Measurements from ENCODE around the gene ABHD17C.

The ABHD17C gene

DNA sequence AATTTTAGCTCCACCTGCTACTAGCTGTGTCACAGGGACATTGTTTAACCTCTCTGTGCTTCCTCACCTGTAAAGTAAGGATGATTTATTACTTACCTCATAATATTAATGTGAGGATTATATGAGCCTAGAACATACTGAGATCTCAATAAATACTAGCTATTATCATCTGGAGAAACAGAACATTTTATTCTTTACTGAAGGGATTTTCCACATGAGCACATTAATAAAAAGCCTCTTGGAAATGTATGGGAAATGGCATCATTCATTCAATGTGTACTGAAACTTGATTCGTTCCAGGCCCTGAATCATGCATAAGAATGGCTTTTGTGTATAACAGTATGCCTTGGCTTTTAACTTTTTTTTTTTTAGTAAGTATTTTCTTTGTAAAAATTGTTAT, 73.0 kb downstream of the ABHD17C start:
- no peak for DNase-seq

DNA sequence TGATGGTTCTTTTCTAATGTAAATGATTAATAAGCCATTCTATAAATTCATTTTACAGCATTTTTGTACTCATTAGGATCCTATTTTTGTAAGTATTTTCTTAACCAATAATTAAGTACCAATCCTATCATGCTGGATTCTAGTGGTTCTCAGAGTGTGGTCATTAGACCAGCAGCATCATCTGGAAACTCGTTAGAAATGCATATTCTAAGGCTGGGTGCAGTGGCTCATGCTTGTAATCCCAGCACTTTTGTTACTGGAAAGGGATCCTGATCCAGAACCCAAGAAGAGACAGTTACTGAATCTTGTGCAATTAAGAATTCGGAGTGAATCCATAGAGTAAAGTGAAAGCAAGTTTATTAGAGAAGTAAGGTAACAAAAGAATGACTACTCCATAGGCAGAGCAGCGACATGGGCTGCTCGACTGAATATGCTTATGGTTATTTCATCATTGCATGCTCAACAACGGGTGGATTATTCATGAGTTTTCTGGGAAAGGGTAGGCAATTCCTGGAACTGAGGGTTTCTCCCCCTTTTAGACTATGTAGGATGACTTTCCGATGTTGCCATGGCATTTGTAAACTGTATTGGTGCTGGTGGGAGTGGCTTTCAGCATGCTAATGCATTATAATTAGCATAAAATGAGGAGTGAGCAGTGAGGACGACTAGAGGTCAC, 74.2 kb downstream of the ABHD17C start:
- H3K4me1 Mint-ChIP-seq (ENCODE audit: low read depth in 2 of 2): peaks cover 1 to 11% of the 10 kb centered on the region in 2 donors
- ATAC-seq (replicated peaks) (no peak), DNase-seq (no peak)
- peaks cover 6 to 27% of the 10 kb centered on the region in 2 donors for H3K27me3 Mint-ChIP-seq
- H3K9me3 Mint-ChIP-seq: no peaks in the 10 kb centered on the region
- H3K4me3 Mint-ChIP-seq: no peak overlapping the region
- no peaks in the 10 kb centered on the region for H3K36me3 Mint-ChIP-seq (ENCODE audit: insufficient read depth)
- no peak overlapping the region for H3K27ac Mint-ChIP-seq

More for the DNA sequence above, 73.0 kb downstream of the ABHD17C start:
- peaks cover 1 to 11% of the 10 kb centered on the region in 2 donors for H3K4me1 Mint-ChIP-seq (ENCODE audit: low read depth in 2 of 2)
- H3K27me3 Mint-ChIP-seq: peaks cover 6 to 27% of the 10 kb centered on the region in 2 donors
- no peak overlapping the region for H3K27ac Mint-ChIP-seq
- no peak overlapping the region for H3K4me3 Mint-ChIP-seq
- H3K36me3 Mint-ChIP-seq (ENCODE audit: insufficient read depth): no peaks in the 10 kb centered on the region
- H3K9me3 Mint-ChIP-seq: no peaks in the 10 kb centered on the region
- no peak for ATAC-seq (replicated peaks)

DNA sequence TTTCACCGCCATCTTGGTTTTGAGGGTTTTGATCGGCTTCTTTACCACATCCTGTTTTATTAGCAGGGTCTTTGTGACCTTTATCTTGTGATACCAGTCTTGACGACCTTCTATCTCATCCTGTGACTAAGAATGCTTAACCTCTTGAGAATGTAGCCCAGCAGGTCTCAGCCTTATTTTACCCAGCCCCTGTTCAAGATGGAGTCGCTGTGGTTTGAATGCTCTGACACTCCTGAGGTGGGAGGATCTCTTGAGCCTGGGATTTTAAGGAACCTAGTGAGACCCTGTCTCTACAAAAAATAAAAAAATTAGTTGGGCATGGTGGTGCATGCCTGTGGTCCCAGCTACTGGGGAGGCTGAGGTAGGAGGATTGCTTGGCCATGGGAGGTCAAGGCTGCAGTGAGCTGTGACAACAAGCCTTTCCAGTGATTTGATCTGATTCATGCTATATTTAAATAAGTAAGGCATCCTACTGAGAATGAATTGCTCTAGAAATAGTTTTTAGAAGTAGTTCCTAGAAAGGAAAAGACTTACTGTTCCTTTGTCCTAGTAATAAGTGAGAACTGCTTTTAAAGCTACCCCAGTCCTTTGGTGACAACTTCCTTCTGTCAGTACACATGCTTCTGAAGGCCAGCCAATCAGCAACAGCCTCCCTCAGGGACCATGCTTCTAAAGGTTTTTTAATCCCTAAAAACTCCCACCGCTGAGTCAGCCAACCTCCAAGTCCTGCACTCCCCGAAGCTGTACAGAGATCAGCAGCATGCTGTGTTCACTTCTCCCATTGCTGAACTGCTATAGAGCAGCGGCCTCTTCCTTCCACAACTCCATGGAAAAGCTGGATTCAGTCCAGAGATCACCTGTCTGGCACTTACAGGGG, 75.0 kb downstream of the ABHD17C start:
- no peak overlapping the region for H3K27ac Mint-ChIP-seq
- DNase-seq: no peak
- H3K4me3 Mint-ChIP-seq: no peak overlapping the region
- no peaks in the 10 kb centered on the region for H3K9me3 Mint-ChIP-seq
- H3K4me1 Mint-ChIP-seq (ENCODE audit: low read depth in 2 of 2): peaks cover 1 to 11% of the 10 kb centered on the region in 2 donors
- peaks cover 6 to 27% of the 10 kb centered on the region in 2 donors for H3K27me3 Mint-ChIP-seq
- no peaks in the 10 kb centered on the region for H3K36me3 Mint-ChIP-seq (ENCODE audit: insufficient read depth)
- ATAC-seq (replicated peaks): no peak

DNA sequence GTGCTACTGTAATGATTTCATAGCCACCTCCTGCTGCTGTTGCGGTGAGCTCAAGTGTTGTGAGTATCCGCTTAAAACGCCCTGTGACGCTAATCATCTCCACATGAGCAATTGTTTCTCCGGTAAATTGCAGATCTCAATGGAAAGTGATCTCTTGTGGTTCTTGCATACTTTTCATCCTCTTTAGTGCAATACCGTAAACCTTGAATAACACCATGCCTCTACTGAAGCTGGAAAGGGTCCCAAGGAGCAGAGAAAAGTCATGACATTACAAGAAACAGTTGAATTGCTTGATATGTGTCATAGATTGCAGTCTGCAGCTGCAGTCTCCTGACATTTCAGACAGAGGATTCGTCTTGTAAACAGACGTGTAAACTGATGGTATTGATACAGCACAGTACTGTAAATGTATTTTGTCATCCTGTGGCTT, 78.0 kb downstream of the ABHD17C start:
- H3K9me3 Mint-ChIP-seq: no peaks in the 10 kb centered on the region
- ATAC-seq (replicated peaks) (no peak), DNase-seq (no peak)
- H3K36me3 Mint-ChIP-seq (ENCODE audit: insufficient read depth): no peaks in the 10 kb centered on the region
- H3K4me3 Mint-ChIP-seq: no peak overlapping the region
- peaks cover 16 to 46% of the 10 kb centered on the region in 2 donors for H3K27me3 Mint-ChIP-seq
- no peak overlapping the region for H3K27ac Mint-ChIP-seq
- H3K4me1 Mint-ChIP-seq (ENCODE audit: low read depth in 2 of 2): peaks cover 1 to 11% of the 10 kb centered on the region in 2 donors

DNA sequence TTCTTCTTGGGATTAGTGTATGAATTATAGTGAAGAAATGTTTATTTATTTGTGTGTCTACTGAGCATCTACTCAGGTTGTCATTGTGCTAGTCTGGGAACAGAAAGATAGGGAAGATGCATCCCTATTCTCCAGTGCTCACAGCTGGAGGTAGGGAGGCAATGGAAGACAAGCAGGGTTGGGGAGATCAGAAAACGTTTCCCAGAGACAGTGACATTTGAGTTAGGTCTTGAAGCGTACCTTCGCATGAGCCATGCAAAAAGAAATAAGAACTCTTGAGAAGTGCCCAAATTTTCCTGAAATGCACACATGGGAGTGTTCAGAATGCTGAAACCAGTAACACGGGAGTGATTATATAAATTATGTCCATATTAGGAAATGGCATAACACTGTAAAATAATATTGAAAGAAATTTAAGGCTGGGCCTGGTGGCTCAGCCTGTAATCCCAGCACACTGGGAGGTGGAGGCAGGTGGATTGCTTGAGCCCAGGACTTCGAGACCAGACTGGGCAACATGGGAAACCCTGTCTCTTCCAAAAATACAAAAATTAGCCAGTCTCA, 78.8 kb downstream of the ABHD17C start:
- ATAC-seq (replicated peaks) (no peak), DNase-seq (no peak)
- H3K27ac Mint-ChIP-seq: no peak overlapping the region
- H3K4me1 Mint-ChIP-seq (ENCODE audit: low read depth in 2 of 2): peaks cover 1 to 11% of the 10 kb centered on the region in 2 donors
- no peak overlapping the region for H3K4me3 Mint-ChIP-seq
- H3K9me3 Mint-ChIP-seq: no peaks in the 10 kb centered on the region
- H3K36me3 Mint-ChIP-seq (ENCODE audit: insufficient read depth): no peaks in the 10 kb centered on the region
- H3K27me3 Mint-ChIP-seq: peaks cover 20 to 50% of the 10 kb centered on the region in 2 donors

DNA sequence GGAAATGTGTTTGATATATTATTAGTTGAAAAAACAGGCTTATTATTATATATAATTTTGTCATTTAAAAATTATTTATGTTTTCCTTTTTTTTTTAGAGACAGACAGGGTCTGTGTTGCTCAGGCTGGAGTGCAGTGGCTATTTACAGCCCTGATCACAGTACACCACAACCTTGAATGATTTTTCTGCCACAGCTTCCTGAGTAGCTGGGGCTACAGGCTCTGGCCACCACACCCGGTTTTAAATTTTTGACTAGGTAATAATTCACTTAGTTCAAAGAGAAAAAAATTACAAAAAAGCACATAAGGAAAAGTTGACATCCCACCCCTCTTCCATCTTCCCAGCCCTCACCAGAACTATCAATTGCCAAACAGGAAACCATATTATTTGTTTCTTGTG, 79.4 kb downstream of the ABHD17C start:
- no peak for DNase-seq

DNA sequence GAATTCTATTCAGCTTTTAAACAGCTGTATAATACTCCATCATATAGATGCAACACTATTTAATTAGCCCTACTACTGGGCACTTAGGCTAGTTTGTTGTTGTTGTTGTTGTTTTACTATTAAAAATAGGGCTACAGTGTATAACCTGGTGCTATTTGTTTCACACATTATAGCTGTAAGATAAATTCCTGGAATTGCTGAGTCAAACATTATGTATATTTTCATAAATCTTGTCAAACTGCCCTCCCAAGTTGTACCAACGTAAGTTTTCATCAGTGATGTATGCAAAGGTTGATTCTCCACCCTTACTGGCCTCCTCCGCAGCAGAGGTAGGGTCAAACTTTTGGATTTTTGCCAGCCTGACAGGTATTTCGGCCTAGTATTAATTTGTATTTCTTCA, 80.2 kb downstream of the ABHD17C start:
- no peak overlapping the region for H3K27ac Mint-ChIP-seq
- H3K36me3 Mint-ChIP-seq (ENCODE audit: insufficient read depth): peaks cover 3% of the 10 kb centered on the region
- H3K4me1 Mint-ChIP-seq (ENCODE audit: low read depth in 2 of 2): peaks cover under 1 to 6% of the 10 kb centered on the region in 2 donors
- DNase-seq (no peak), ATAC-seq (replicated peaks) (no peak)
- H3K27me3 Mint-ChIP-seq: peaks cover 29 to 49% of the 10 kb centered on the region in 2 donors
- H3K9me3 Mint-ChIP-seq: no peaks in the 10 kb centered on the region
- H3K4me3 Mint-ChIP-seq: no peak overlapping the region

More for the DNA sequence above, 79.4 kb downstream of the ABHD17C start:
- no peaks in the 10 kb centered on the region for H3K9me3 Mint-ChIP-seq
- H3K27ac Mint-ChIP-seq: no peak overlapping the region
- H3K36me3 Mint-ChIP-seq (ENCODE audit: insufficient read depth): no peaks in the 10 kb centered on the region
- ATAC-seq (replicated peaks): no peak
- no peak overlapping the region for H3K4me3 Mint-ChIP-seq
- peaks cover 21 to 49% of the 10 kb centered on the region in 2 donors for H3K27me3 Mint-ChIP-seq
- peaks cover 1 to 9% of the 10 kb centered on the region in 2 donors for H3K4me1 Mint-ChIP-seq (ENCODE audit: low read depth in 2 of 2)

DNA sequence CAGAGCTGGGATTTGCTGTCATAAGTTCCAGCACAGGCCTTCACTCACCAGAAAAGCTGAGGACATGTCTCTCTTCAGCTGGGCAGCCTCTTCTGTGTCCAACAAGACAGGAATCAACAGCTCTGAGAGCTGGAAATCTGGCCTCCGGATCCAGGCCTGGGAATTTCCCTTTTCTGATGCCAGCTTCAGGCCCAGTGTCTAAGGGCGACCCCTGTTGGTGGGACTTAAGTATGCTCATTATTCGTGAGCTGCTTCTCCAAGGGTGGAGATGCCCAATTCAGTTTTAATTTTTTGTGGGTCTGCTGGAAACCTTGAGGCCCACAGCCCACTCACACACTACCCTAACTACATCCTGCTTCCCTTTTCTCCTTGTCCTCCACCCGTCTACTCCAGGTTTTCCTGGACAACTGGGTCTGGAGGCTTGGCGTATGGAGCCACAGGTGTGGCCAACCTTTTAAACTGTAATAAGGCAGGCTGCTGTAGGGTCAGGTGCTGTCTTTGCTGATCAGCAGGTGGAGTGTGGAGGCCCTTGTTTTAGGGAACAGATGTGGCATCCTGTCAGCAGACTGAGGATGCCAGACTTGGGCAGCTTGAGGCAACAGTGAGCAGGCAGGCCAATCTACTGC, 81.4 kb downstream of the ABHD17C start:
- peaks cover 0 to 6% of the 10 kb centered on the region in 2 donors for H3K4me1 Mint-ChIP-seq (ENCODE audit: low read depth in 2 of 2)
- ATAC-seq (replicated peaks): peak; percentile 59
- H3K27ac Mint-ChIP-seq: no peak overlapping the region

DNA sequence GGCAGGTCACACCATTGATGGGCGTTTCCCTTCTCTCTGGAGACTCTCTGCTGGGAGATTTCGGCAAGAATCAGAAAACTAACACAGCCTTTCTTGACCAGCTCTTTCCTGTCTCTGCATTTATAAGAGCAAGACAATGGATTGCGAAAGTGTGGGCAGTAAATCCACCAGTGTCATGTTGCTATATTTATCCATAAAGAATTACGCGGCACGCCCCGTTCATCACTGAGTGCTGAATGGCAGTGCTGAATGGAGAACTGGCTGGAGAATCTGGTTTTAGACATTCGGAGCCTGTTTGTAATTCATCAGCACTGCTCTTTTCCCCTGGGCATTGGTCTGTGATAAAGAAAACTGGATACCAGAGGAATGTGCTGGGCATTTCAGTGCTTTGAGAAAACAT, 82.0 kb downstream of the ABHD17C start:
- Mint-ChIP-seq H3K27ac (no peak overlapping the region), H3K36me3 (ENCODE audit: insufficient read depth) (peaks cover 3% of the 10 kb centered on the region), H3K27me3 (peaks cover 41 to 52% of the 10 kb centered on the region in 2 donors), H3K4me3 (no peak overlapping the region), H3K4me1 (ENCODE audit: low read depth in 2 of 2) (peaks cover 0 to 6% of the 10 kb centered on the region in 2 donors), H3K9me3 (no peaks in the 10 kb centered on the region)
- ATAC-seq (replicated peaks): no peak
- no peak for DNase-seq

More for the DNA sequence above, 81.4 kb downstream of the ABHD17C start:
- DNase-seq: peak; percentile 56 to 67 (median 62)
- H3K4me3 Mint-ChIP-seq: no peak overlapping the region
- H3K27me3 Mint-ChIP-seq: peaks cover 37 to 51% of the 10 kb centered on the region in 2 donors
- peaks cover 3% of the 10 kb centered on the region for H3K36me3 Mint-ChIP-seq (ENCODE audit: insufficient read depth)
- no peaks in the 10 kb centered on the region for H3K9me3 Mint-ChIP-seq

DNA sequence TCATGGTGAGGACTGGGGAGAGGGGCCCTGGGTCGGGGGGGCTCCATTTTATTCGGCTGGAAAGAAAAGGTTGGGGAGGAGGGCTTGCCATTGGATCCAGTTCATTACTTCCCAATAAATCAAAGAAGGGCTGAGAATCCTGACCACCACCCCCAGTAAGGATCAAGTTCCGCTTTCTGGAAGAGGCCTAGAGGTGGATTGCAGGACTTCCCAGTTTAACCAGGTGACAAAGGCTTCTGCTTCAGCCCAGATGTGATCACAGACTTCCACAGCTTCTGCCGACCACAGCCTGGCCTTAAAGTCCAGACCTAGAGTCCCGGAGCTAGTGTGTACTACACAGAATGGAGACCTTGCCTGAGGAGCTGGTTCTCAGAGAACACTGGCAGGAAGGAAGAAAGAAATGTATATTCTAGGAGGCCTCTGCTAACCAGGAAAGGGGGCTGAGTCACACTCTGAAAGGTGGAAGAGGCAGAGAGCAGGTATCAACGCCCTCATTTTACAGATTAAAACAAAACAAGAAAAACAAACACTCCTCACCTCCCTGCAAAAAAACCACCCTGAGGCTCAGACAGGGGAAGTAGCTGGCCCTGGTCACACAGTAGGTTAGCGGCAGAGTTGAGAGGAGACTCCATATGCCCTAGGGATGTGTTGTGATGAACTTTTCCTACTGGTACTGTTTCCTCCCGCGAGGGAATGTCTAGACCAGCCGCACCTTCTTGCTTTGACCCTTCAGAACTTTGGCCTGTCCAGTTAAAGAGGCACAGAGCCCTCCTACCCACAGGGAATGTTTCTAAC, 82.9 kb downstream of the ABHD17C start:
- H3K36me3 Mint-ChIP-seq (ENCODE audit: insufficient read depth): peaks cover 3% of the 10 kb centered on the region
- no peaks in the 10 kb centered on the region for H3K9me3 Mint-ChIP-seq
- peak overlapping the region in 1 of 2 donors; percentile 17 for H3K4me3 Mint-ChIP-seq
- H3K27ac Mint-ChIP-seq: no peak overlapping the region
- H3K4me1 Mint-ChIP-seq (ENCODE audit: low read depth in 2 of 2): peaks cover 0 to 6% of the 10 kb centered on the region in 2 donors
- H3K27me3 Mint-ChIP-seq: peaks cover 47 to 61% of the 10 kb centered on the region in 2 donors
- ATAC-seq (replicated peaks): no peak
- DNase-seq: no peak

DNA sequence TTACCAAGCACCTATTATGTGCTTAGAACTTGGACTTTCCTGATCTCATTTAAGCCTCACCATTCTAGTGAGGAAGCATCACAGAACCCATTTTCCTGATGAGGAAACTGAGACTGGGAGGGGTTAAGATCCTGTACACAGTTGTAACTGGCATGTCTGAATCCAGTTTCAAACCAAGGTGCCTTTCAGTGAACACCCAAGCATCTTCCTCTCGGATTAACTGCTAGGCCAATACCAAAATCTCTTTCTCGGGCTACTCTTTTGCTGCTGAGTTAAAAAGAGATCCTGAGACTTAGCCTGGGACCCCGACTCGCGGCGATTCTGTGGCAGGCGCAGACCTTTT, 83.5 kb downstream of the ABHD17C start:
- Mint-ChIP-seq H3K9me3 (no peaks in the 10 kb centered on the region), H3K4me1 (ENCODE audit: low read depth in 2 of 2) (peaks cover 0 to 6% of the 10 kb centered on the region in 2 donors), H3K27ac (no peak overlapping the region), H3K27me3 (peaks cover 47 to 67% of the 10 kb centered on the region in 2 donors), H3K4me3 (no peak overlapping the region), H3K36me3 (ENCODE audit: insufficient read depth) (peaks cover 3% of the 10 kb centered on the region)
- no peak for ATAC-seq (replicated peaks)
- no peak for DNase-seq

DNA sequence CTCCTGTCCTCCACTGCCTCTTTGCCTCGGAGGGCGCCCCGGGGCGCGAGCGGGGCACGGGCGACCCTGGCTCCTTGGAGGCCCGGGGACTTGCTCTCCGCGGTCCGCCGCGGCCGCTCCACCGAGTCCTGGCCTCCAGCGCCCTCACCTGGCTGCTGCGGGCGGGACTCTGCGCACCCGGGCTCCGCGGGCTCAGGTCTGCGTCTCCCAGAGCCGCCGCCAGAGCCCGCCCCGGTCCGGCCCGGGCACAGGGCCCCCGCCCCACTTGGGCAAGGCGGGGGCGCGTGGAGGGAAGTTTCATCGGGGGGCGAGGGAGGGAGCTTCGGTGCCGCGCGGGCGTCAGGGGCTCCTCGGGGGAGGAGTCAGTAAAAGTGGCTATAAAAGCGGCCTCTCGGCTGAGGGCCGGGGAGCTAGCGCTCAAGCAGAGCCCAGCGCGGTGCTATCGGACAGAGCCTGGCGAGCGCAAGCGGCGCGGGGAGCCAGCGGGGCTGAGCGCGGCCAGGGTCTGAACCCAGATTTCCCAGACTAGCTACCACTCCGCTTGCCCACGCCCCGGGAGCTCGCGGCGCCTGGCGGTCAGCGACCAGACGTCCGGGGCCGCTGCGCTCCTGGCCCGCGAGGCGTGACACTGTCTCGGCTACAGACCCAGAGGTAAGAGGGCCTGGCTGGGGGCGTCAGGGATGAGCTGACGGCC, 84.0 kb downstream of the ABHD17C start, which contains the start of gene CEMIP:
Gene CEMIP (plus strand): TSS at position 407 of the 694 bp plus-strand sequence. CDS start 94,510 bp downstream, outside the sequence.
- no peaks in the 10 kb centered on the region for H3K9me3 Mint-ChIP-seq
- H3K36me3 Mint-ChIP-seq (ENCODE audit: insufficient read depth): peaks cover 3% of the 10 kb centered on the region
- H3K4me1 Mint-ChIP-seq (ENCODE audit: low read depth in 2 of 2): peaks cover 0 to 6% of the 10 kb centered on the region in 2 donors

More for the DNA sequence above, 84.0 kb downstream of the ABHD17C start, which contains the start of gene CEMIP:
- Mint-ChIP-seq H3K27me3 (peaks cover 47 to 72% of the 10 kb centered on the region in 2 donors), H3K27ac (no peak within 1 kb of the TSS), H3K4me3 (peak within 1 kb of the TSS in 1 of 2 donors; percentile 47)
- DNase-seq: peak in 2 of 3 experiments; percentile 18 to 30
- peak; percentile 55 for ATAC-seq (replicated peaks)

All from effector memory CD8-positive, alpha-beta T cell (primary cell).